Lower lobe of right lung (tissue), 2 donors: ENCODE data around the gene GALNT2. TPM values are rescaled to one million over a fixed set of nuclear protein-coding genes. Genes with fewer than 3 reads are reported as not detected.

Experiments used
- ATAC-seq, 2 donors: fragments of 200-7000 bp; cut with Tn5 transposase; one replicate each; pipeline ENCODE4 v1.9.1; 2020 to 2022; ENCODE audit warnings: mild to moderate bottlenecking in 2 of 2, moderate library complexity in 2 of 2
- DNase-seq: peaks from one replicate; pipeline ENCODE4 v3.0.0-alpha.2; 2020
- H3K27ac ChIP-seq: fragments of 200-600 bp; one replicate; pipeline ENCODE4 v1.8.0; 2022
- H3K27me3 ChIP-seq: fragments of 200-600 bp; one replicate; pipeline ENCODE4 v1.8.0; 2022; ENCODE audit warnings: low read depth
- H3K36me3 ChIP-seq: fragments of 200-600 bp; one replicate; pipeline ENCODE4 v1.8.0; 2022; ENCODE audit warnings: mild to moderate bottlenecking
- H3K4me1 ChIP-seq: fragments of 200-600 bp; one replicate; pipeline ENCODE4 v1.8.0; 2022
- H3K4me3 ChIP-seq: fragments of 200-600 bp; one replicate; pipeline ENCODE4 v1.8.0; 2022; ENCODE audit warnings: mild to moderate bottlenecking
- H3K9me3 ChIP-seq: fragments of 200-600 bp; one replicate; pipeline ENCODE4 v1.8.0; 2022
- intact Hi-C: fragments of 100-400 bp; cut with DNase I; formaldehyde crosslinking; loops from one replicate; pipeline ENCODE4 v1.11.0; 2022
- total RNA-seq: library from RNA; stranded (reverse); fragmentation: NEBNext Ultra II Directional; extraction: Animal tissue kit (Norgen Biotek cat#: 25700); gene quantifications from one replicate; pipeline ENCODE4 v1.2.1, GENCODE V29; 2021
- TF ChIP-seq, protein P1 (sequence below): fragments of 200-600 bp; IDR thresholded peaks from one replicate; pipeline ENCODE4 v1.8.0; 2022; ENCODE audit warnings: antibody characterized with exemption, mild to moderate bottlenecking
- donor health status: DM: no; HTN: yes; CAD: no; lungs with severe emphysema.

GALNT2 gene
- total RNA-seq, 1 donor from 2014 or later: 48.0 TPM

DNA sequence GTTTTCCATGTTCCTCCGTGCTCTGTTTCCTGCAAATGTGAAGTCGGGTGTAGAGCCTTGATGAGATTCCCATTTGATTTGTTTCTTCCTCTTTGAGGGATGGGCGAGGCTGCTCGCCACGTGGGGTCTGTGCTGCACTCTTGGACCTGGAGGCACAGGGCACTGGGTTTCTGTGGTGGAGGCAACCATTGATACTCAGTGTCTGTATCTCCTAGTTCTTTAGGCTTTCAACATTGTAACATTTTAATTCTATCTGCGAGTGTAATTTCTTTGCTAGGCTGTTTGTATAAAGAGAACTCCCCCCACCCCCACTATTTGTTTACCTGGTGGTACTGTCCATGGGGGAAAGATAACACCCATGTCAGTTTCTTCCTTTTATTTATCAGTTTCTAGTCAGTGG lies 52.3 kb downstream of the GALNT2 start:
- H3K4me1 ChIP-seq: no peaks in the 10 kb centered on the region
- DNase-seq: no peak
- intact Hi-C loops: no loop called here

DNA sequence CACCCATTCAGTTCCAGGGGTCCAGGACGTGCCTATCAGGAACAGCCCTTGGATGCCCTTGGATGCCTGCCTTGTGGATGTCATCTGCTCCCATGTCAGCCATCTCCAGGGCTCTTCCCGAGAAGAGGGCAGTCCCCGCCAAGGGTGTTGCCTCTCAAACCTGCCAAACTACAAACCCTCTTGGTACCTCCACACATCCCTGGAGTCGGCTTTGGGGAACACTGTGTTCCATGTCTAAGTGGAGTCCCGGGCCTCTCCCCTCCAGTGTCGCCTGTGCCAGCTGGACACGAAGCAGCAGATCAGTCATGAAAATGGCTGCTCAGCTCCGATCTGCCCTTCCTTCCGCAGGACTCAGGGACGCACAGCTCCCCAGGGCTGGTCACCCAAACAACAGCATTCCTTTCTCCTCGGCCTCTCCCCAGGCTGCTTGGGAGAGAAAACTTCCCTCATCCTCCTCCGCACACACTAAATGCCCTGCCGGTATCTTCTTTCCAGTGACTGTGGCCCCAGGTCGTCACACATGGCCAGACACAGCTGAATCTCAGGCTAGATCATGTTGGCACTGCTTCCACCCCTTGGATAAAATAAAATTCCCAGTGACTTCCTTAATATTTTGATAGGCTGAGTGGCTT lies 53.4 kb downstream of the GALNT2 start:
- Histone ChIP-seq H3K4me1 (peaks cover 6% of the 10 kb centered on the region), H3K36me3 (peaks cover 7% of the 10 kb centered on the region), H3K27me3 (no peaks in the 10 kb centered on the region), H3K27ac (no peak overlapping the region), H3K4me3 (no peak overlapping the region), H3K9me3 (no peaks in the 10 kb centered on the region)
- ATAC-seq (no peak), DNase-seq (no peak)
- TF ChIP-seq, protein P1, sequence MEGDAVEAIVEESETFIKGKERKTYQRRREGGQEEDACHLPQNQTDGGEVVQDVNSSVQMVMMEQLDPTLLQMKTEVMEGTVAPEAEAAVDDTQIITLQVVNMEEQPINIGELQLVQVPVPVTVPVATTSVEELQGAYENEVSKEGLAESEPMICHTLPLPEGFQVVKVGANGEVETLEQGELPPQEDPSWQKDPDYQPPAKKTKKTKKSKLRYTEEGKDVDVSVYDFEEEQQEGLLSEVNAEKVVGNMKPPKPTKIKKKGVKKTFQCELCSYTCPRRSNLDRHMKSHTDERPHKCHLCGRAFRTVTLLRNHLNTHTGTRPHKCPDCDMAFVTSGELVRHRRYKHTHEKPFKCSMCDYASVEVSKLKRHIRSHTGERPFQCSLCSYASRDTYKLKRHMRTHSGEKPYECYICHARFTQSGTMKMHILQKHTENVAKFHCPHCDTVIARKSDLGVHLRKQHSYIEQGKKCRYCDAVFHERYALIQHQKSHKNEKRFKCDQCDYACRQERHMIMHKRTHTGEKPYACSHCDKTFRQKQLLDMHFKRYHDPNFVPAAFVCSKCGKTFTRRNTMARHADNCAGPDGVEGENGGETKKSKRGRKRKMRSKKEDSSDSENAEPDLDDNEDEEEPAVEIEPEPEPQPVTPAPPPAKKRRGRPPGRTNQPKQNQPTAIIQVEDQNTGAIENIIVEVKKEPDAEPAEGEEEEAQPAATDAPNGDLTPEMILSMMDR: no peak
- intact Hi-C loops: no loop called here

More for the DNA sequence above, 52.3 kb downstream of the GALNT2 start:
- TF ChIP-seq, protein P1: no peak
- no peaks in the 10 kb centered on the region for H3K9me3 ChIP-seq
- no peak for ATAC-seq
- H3K4me3 ChIP-seq: no peak overlapping the region
- no peaks in the 10 kb centered on the region for H3K27me3 ChIP-seq
- no peak overlapping the region for H3K27ac ChIP-seq
- peaks cover 7% of the 10 kb centered on the region for H3K36me3 ChIP-seq

DNA sequence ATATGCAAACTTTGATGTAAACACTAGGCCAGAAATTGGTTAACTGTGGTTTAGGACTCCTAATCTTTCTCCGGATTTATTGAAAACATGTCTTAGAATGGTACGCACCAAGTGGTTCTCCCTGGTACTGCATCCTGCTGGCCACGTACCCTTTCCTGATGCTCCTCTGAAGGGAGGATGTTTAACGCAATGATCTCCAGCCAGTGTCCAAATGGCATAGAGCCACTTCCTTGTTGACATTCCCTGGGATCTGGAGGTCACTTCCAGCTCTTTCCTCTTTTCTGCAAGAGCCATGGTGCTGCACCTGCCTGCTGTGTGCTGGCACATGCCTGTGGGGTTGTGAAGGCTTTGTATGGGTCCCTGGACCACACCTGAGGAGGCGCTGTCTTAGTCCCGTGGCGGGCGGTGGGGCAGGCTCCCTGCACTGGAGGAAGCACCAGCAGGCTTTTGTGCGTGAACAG lies 53.9 kb downstream of the GALNT2 start:
- DNase-seq (no peak), ATAC-seq (no peak)
- H3K27me3 ChIP-seq: no peaks in the 10 kb centered on the region
- peaks cover 11% of the 10 kb centered on the region for H3K4me1 ChIP-seq
- peaks cover 7% of the 10 kb centered on the region for H3K36me3 ChIP-seq
- H3K27ac ChIP-seq: no peak overlapping the region
- no peaks in the 10 kb centered on the region for H3K9me3 ChIP-seq
- H3K4me3 ChIP-seq: no peak overlapping the region
- intact Hi-C loops: no loop called here
- TF ChIP-seq, protein P1: peak; percentile 63

DNA sequence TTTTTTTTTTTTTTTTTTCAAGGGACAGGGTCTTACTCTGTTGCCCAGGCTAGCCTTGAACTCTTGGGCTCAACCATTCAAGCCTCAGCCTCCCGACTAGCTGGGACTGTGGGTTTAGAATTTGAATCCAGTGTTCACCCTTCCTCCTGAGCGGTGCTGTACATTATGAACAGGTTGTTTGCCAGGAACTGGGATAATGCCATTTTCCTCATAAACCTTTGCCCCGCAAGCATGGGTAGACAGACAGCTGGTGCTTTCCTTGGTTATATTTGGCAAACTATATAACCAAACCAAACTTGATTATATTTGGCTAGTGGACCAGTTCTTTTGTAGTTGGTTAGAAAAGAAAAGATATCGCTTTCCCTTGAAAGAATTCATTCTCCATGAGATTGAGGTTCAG lies 54.9 kb downstream of the GALNT2 start:
- no peak for DNase-seq
- Histone ChIP-seq H3K36me3 (peaks cover 7% of the 10 kb centered on the region), H3K4me3 (no peak overlapping the region), H3K27ac (no peak overlapping the region), H3K27me3 (no peaks in the 10 kb centered on the region), H3K4me1 (peaks cover 21% of the 10 kb centered on the region), H3K9me3 (no peaks in the 10 kb centered on the region)
- TF ChIP-seq, protein P1: no peak
- no peak for ATAC-seq
- intact Hi-C loops: no loop called here

DNA sequence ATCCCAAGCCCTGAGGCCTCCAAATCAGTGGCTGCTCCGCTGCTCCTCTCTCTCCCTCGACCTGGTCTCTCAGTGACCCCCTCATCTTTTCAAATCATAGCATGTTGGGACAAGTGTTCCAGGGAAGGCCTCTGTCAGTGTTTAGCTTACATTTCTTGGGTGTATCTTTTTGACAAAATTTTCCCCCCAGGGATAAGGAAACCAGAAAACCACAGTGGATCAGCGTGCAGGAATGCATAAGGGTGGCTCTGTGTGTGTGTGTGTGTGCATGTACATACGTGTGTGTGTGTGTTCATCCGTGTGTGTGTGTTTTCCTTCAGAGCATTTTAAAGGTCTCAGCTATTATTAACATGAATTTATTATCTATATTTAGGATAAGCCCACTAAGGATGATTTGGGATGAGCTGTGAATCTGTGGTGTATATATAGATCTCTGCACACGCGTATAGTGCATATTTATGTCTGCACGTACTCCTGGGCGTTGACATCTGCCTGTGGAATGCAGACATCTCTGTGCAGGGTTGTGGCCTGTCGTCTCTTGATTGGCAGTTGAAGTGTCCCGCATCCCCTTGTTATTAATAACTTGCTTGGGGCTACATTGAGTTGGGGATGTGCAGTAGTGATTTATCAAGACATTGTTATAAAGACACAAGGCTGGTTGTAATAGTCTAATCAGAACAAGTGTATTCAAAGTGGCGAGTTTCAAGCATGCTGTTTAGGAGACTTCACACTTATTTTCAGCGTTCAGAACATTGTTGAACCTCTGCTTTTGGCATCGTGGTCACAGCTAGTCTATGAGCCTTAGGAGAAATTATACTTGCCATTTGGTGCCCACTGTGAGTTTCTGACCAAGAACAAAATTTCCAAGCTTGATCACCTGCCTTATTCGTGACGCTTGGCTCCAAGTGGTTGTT lies 55.6 kb downstream of the GALNT2 start:
- no peak for DNase-seq
- no peaks in the 10 kb centered on the region for H3K9me3 ChIP-seq
- ATAC-seq: no peak
- H3K27ac ChIP-seq: no peak overlapping the region
- peaks cover 7% of the 10 kb centered on the region for H3K36me3 ChIP-seq
- no peak overlapping the region for H3K4me3 ChIP-seq
- H3K27me3 ChIP-seq: no peaks in the 10 kb centered on the region
- peaks cover 25% of the 10 kb centered on the region for H3K4me1 ChIP-seq
- TF ChIP-seq, protein P1: no peak
- intact Hi-C loops: no loop called here
